Upper lobe of left lung (tissue), 6 donors: Measurements from ENCODE around the gene DNAAF5. TPM values are rescaled to one million over a fixed set of nuclear protein-coding genes. Genes with fewer than 3 reads are reported as not detected.

Experiments used
- ATAC-seq, 2 donors: fragments of 200-7000 bp; cut with Tn5 transposase; one replicate each; pipeline ENCODE4 v1.9.1; 2022; ENCODE audit warnings: mild to moderate bottlenecking in 2 of 2, moderate library complexity in 2 of 2; ENCODE audit not compliant: low FRiP score in 2 of 2
- DNase-seq, 2 donors: peaks; one replicate each; pipeline ENCODE4 v3.0.0-alpha.2; 2019 to 2020
- H3K27ac ChIP-seq, 4 donors: fragments of 200-600 bp; sonication (generic); one replicate each; pipeline ENCODE4 v1.5.1; 2016 to 2019
- H3K27me3 ChIP-seq, 4 donors: fragments of 200-600 bp; sonication (generic); one replicate each; pipeline ENCODE4 v1.5.1; 2017 to 2019
- H3K36me3 ChIP-seq, 4 donors: fragments of 200-600 bp; sonication (generic); one replicate each; pipeline ENCODE4 v1.5.1; 2016 to 2019
- H3K4me1 ChIP-seq, 4 donors: fragments of 200-600 bp; sonication (generic); one replicate each; pipeline ENCODE4 v1.5.1; 2018 to 2019
- H3K4me3 ChIP-seq, 4 donors: fragments of 200-600 bp; sonication (generic); one replicate each; pipeline ENCODE4 v1.5.1; 2017 to 2019; ENCODE audit warnings: mild to moderate bottlenecking in 2 of 4, moderate library complexity in 1 of 4
- H3K9me3 ChIP-seq, 4 donors: fragments of 200-600 bp; sonication (generic); one replicate each; pipeline ENCODE4 v1.5.1; 2018 to 2019
- CTCF ChIP-seq, 6 experiments: fragments of 450-650 bp in 4 of 6; fragments of 200-600 bp in 2 of 6; sonication (generic) in 2 of 6; IDR thresholded peaks; one replicate each; pipeline ENCODE4 v1.5.1; 2016 to 2019; ENCODE audit warnings: antibody characterized with exemption in 6 of 6
- EP300 ChIP-seq, 4 donors: sonication (generic); formaldehyde crosslinking; IDR thresholded peaks; one replicate each; pipeline ENCODE4 v1.5.1; 2017; ENCODE audit warnings: antibody characterized with exemption in 4 of 4, control low read depth in 2 of 4
- POLR2A ChIP-seq, 4 donors: fragments of 450-650 bp; IDR thresholded peaks; one replicate each; pipeline ENCODE4 v1.5.1; 2016 to 2017; ENCODE audit warnings: antibody characterized with exemption in 4 of 4, mild to moderate bottlenecking in 2 of 4
- POLR2AphosphoS5 ChIP-seq, 2 donors: sonication (generic); formaldehyde crosslinking; IDR thresholded peaks; one replicate each; pipeline ENCODE4 v1.5.1; 2017; ENCODE audit warnings: antibody characterized with exemption in 2 of 2
- WGBS, 2 donors: methylation state at CpG; one replicate each; pipeline ENCODE4 v1.1.5; 2017 to 2018; 5-methylcytosine and 5-hydroxymethylcytosine counted together
- total RNA-seq, 6 donors: library from RNA; depleted of rRNA in 4 of 6; stranded (reverse); fragments of >200 nt in 4 of 6; gene quantifications; one replicate each; pipeline versions ENCODE4 v1.1.0 to v1.2.1, GENCODE V29; 2016 to 2021
- donor health status: DM: no; HTN: no; CAD: no; lungs with moderate emphysema.
- donor health status: DM: no; HTN: yes; CAD: no; lungs with severe emphysema.

Gene DNAAF5
- total RNA-seq, 6 donors from 2014 or later: 18.2 to 35.6 (median 26.4) TPM

DNA sequence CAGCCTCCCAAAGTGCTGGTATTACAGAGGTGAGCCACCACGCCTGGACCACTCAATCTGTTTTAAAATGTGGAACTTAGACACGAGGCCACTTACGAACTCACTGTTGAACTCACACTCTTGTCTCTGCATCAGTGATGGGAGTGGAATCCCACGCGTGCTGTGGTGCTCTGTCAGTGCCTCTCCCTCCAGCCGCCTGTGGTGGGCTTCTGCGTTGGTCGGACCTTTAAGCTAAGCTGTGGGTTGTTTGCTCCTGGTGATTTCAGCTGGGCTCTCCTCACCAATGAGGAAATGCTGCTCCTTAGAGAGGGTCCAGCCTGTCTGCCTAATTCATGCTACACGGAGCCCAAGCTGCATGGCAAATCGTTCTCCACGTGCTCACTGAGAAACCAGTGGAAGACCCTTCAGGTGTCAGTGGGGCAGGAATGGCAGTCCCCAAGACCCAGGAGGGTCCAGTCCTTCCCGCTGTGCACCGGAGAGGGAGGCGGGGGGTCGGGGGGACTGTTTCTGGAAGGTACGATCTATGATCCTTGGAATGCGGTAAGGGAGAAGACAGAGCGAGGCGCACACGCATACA is 18.4 kb downstream of the DNAAF5 start:
- H3K27me3 ChIP-seq: no peaks in the 10 kb centered on the region
- no peak overlapping the region for H3K27ac ChIP-seq
- ATAC-seq: no peak
- no peak overlapping the region for H3K4me3 ChIP-seq
- H3K9me3 ChIP-seq: no peaks in the 10 kb centered on the region
- TF ChIP-seq POLR2A (IDR thresholded peaks at IDR 0.05) (no peak), CTCF (IDR thresholded peaks at IDR 0.05) (no peak), POLR2AphosphoS5 (IDR thresholded peaks at IDR 0.05) (no peak), EP300 (IDR thresholded peaks at IDR 0.05) (no peak)
- no peak for DNase-seq
- no peaks in the 10 kb centered on the region for H3K4me1 ChIP-seq
- 97 to 99% methylated on average over 17 to 18 of the region's 20 CpGs for WGBS, 2 donors
- peaks cover 0 to 46% (median 26%) of the 10 kb centered on the region in 4 donors for H3K36me3 ChIP-seq

GRCh38 chr7:745431-746154 is 19.1 kb downstream of the DNAAF5 start:
- peaks cover 0 to 40% (median 22%) of the 10 kb centered on the region in 4 donors for H3K36me3 ChIP-seq
- no peaks in the 10 kb centered on the region for H3K27me3 ChIP-seq
- ATAC-seq (no peak), DNase-seq (no peak)
- H3K4me3 ChIP-seq: no peak overlapping the region
- no peak for TF ChIP-seq POLR2AphosphoS5 (IDR thresholded peaks at IDR 0.05)
- TF ChIP-seq EP300 (IDR thresholded peaks at IDR 0.05): no peak
- TF ChIP-seq CTCF (IDR thresholded peaks at IDR 0.05): no peak
- TF ChIP-seq POLR2A (IDR thresholded peaks at IDR 0.05): no peak
- H3K27ac ChIP-seq: no peak overlapping the region
- no peaks in the 10 kb centered on the region for H3K4me1 ChIP-seq
- WGBS, 2 donors: 90 to 97% methylated on average over 23 of the region's 23 CpGs
- no peaks in the 10 kb centered on the region for H3K9me3 ChIP-seq

DNA sequence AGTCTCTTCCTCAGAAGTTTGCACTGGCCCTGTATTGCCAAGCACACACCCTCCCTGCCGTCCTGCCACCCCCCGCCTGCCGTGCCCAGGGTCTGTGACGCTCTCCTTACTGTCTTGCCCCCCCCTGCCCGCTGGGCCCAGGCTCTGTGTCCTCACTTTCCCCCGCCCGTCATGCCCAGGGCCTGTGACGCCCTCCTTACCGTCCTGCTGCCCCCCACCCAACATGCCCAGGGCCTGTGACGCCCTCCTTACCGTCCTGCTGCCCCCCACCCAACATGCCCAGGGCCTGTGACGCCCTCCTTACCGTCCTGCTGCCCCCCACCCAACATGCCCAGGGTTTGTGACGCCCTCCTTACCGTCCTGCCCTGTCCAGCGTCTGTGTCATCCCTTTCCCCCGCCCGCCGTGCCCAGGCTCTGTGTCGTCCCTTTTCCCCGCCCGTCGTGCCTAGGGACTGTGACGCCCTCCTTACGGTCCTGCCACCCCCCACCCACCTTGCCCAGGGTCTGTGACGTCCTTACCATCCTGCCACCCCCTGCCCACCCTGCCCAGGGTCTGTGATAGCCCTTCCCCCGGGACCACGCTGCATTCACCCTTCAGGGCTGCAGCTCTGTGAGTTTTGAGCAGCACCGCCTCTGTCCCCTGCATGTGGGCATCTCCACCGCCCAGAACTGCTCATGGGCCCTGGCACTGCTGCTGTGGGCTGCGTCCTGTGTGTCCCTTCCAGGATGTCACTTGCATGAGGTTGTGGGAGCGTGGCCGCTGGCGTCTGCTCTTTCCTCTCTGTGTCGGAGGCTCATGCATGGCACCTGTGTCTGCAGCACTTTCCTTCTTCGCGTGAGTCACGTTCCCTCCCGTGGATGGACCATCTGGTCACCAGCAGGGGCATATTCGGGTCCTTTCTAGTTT is 19.9 kb downstream of the DNAAF5 start:
- WGBS, 2 donors: 95 to 97% methylated on average over 33 to 39 of the region's 40 CpGs
- no peaks in the 10 kb centered on the region for H3K27me3 ChIP-seq
- no peak for TF ChIP-seq POLR2AphosphoS5 (IDR thresholded peaks at IDR 0.05)
- H3K4me1 ChIP-seq: no peaks in the 10 kb centered on the region
- no peak overlapping the region for H3K4me3 ChIP-seq
- no peak overlapping the region for H3K27ac ChIP-seq
- H3K36me3 ChIP-seq: peaks cover 0 to 35% (median 17%) of the 10 kb centered on the region in 4 donors
- no peak for ATAC-seq
- H3K9me3 ChIP-seq: no peaks in the 10 kb centered on the region
- peak in 1 of 2 donors; percentile 54 for DNase-seq

DNA sequence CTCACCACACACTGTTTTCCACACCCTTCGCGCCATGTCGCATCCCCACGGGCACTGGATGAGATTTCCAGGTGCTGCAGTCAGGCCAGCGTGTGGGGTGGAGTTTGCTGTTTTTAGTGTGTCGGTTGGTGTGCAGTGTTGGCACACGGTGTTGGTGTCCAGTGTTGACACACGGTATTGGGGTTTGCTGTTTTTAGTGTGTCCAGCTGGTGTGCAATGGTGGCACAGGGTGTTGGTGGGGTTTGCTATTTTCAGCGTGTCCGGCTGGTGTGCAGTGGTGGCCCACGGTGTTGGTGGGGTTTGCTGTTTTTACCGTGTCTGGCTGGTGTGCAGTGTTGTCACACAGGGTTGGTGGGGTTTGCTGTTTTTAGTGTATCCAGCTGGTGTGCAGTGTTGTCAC is 20.7 kb downstream of the DNAAF5 start:
- no peaks in the 10 kb centered on the region for H3K4me1 ChIP-seq
- DNase-seq (no peak), ATAC-seq (no peak)
- H3K36me3 ChIP-seq: peaks cover 0 to 27% (median 13%) of the 10 kb centered on the region in 4 donors
- H3K9me3 ChIP-seq: no peaks in the 10 kb centered on the region
- H3K4me3 ChIP-seq: no peak overlapping the region
- H3K27ac ChIP-seq: no peak overlapping the region
- H3K27me3 ChIP-seq: no peaks in the 10 kb centered on the region
- TF ChIP-seq POLR2A (IDR thresholded peaks at IDR 0.05): no peak
- no peak for TF ChIP-seq POLR2AphosphoS5 (IDR thresholded peaks at IDR 0.05)
- no peak for TF ChIP-seq CTCF (IDR thresholded peaks at IDR 0.05)
- TF ChIP-seq EP300 (IDR thresholded peaks at IDR 0.05): no peak
- 88 to 91% methylated on average over 12 of the region's 12 CpGs for WGBS, 2 donors

- no peaks in the 10 kb centered on the region for H3K4me1 ChIP-seq
- no peak for DNase-seq
- WGBS, 2 donors: 94 to 97% methylated on average over 15 of the region's 15 CpGs
- peaks cover 0 to 25% (median 12%) of the 10 kb centered on the region in 4 donors for H3K36me3 ChIP-seq
- no peaks in the 10 kb centered on the region for H3K9me3 ChIP-seq
- no peak overlapping the region for H3K27ac ChIP-seq
- H3K4me3 ChIP-seq: no peak overlapping the region
- TF ChIP-seq CTCF (IDR thresholded peaks at IDR 0.05) (no peak), POLR2A (IDR thresholded peaks at IDR 0.05) (no peak), EP300 (IDR thresholded peaks at IDR 0.05) (no peak), POLR2AphosphoS5 (IDR thresholded peaks at IDR 0.05) (no peak)
- H3K27me3 ChIP-seq: no peaks in the 10 kb centered on the region
- ATAC-seq: no peak
These were observed 21.9 kb downstream of the DNAAF5 start for GRCh38 chr7:748446-748845.
